Sigmoid colon (tissue), 3 donors: Measurements from ENCODE around the gene BHLHA15.

ENCODE experiments used
- CTCF ChIP-seq, 4 experiments: fragments of 450-650 bp in 3 of 4; fragments of 200-600 bp in 1 of 4; IDR thresholded peaks; one replicate each; pipeline ENCODE4 v1.5.1; 2016 to 2019; ENCODE audit warnings: antibody characterized with exemption in 4 of 4, mild to moderate bottlenecking in 3 of 4, moderate library complexity in 2 of 4
- POLR2A ChIP-seq, 2 donors: fragments of 450-650 bp; IDR thresholded peaks; one replicate each; pipeline ENCODE4 v1.6.1; 2016; ENCODE audit warnings: antibody characterized with exemption in 2 of 2, mild to moderate bottlenecking in 2 of 2, moderate library complexity in 2 of 2

DNA sequence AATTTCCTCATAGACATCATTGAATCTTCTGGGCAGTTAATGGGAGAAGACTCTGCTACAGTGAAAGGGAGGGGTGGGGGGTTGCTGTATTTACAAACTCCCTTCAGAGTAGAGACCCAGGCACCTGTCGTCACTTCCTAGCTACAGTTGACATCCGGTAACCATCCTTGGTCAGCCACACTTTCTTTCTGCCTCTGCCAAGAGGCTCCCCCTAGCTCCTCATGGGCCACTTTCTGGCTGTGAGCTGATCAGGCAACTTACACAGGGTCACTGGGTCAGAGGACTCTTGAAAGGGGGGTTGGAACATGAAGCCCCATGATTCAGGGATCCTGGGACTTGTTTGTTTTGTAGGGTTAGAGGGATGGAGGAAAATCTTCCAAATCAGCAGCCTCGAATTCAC lies 39.5 kb downstream of the BHLHA15 start:
- TF ChIP-seq CTCF (IDR thresholded peaks at IDR 0.05) (no peak), POLR2A (IDR thresholded peaks at IDR 0.05) (no peak)
